Neural crest cell (in vitro differentiated cells): ENCODE data around the gene TRPM1. TPM values are rescaled to one million over a fixed set of nuclear protein-coding genes. Genes with fewer than 3 reads are reported as not detected.

Experiments used
- DNase-seq: peaks from one replicate; pipeline ENCODE4 v3.0.0; 2021; ENCODE audit warnings: low read depth, mixed read lengths, low spot score
- H3K27ac Mint-ChIP-seq: one replicate; pipeline ENCODE4 v1.8.0; 2021; ENCODE audit warnings: mild to moderate bottlenecking, mixed read lengths; ENCODE audit not compliant: unreplicated experiment
- H3K27me3 Mint-ChIP-seq: 2 replicates; pipeline ENCODE4 v1.8.0; 2021; ENCODE audit warnings: low read depth, mild to moderate bottlenecking, mixed read lengths
- H3K36me3 Mint-ChIP-seq: 2 replicates; pipeline ENCODE4 v1.8.0; 2021; ENCODE audit warnings: low read depth, mild to moderate bottlenecking, mixed read lengths
- H3K4me1 Mint-ChIP-seq: 2 replicates; pipeline ENCODE4 v1.8.0; 2021; ENCODE audit warnings: mixed read lengths
- H3K4me3 Mint-ChIP-seq: one replicate; pipeline ENCODE4 v1.8.0; 2021; ENCODE audit warnings: mild to moderate bottlenecking, mixed read lengths
- H3K9me3 Mint-ChIP-seq: 2 replicates; pipeline ENCODE4 v1.8.0; 2021; ENCODE audit warnings: mixed read lengths
- total RNA-seq: library from RNA; stranded (reverse); gene quantifications from 2 replicates; pipeline ENCODE4 v1.2.1, GENCODE V29; 2021
- TF ChIP-seq, protein P1 (sequence below): fragments of 200-600 bp; sonication (generic); conservative IDR thresholded peaks from 2 replicates; pipeline ENCODE4 v1.5.0; 2021; ENCODE audit warnings: antibody characterized with exemption, mild to moderate bottlenecking

Gene TRPM1
- total RNA-seq, 1 donor from 2014 or later, result not detected

DNA sequence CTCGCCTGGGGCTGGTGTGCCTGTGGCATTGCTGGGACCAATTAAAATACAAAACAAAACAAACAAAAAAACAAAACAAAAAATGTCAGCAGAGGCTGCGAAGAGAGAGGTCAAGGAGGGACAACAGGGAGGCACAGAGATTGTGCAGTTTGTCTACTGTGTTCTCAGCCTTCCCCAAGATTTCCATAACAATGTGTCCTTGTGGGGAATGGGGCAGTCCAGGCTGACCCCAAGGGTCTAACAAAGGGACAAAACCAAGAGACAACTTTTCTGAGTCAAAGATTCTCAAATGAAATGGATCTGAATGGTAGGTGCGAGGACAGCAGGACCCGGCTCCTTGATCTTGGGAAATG lies 46.4 kb upstream of the TRPM1 start:
- no peaks in the 10 kb centered on the region for H3K27me3 Mint-ChIP-seq
- TF ChIP-seq, protein P1, sequence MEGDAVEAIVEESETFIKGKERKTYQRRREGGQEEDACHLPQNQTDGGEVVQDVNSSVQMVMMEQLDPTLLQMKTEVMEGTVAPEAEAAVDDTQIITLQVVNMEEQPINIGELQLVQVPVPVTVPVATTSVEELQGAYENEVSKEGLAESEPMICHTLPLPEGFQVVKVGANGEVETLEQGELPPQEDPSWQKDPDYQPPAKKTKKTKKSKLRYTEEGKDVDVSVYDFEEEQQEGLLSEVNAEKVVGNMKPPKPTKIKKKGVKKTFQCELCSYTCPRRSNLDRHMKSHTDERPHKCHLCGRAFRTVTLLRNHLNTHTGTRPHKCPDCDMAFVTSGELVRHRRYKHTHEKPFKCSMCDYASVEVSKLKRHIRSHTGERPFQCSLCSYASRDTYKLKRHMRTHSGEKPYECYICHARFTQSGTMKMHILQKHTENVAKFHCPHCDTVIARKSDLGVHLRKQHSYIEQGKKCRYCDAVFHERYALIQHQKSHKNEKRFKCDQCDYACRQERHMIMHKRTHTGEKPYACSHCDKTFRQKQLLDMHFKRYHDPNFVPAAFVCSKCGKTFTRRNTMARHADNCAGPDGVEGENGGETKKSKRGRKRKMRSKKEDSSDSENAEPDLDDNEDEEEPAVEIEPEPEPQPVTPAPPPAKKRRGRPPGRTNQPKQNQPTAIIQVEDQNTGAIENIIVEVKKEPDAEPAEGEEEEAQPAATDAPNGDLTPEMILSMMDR, result no peak
- H3K4me1 Mint-ChIP-seq, result peaks cover 53% of the 10 kb centered on the region
- H3K27ac Mint-ChIP-seq, result peak overlapping the region; percentile 96
- H3K36me3 Mint-ChIP-seq, result no peaks in the 10 kb centered on the region
- no peaks in the 10 kb centered on the region for H3K9me3 Mint-ChIP-seq
- H3K4me3 Mint-ChIP-seq, result peak overlapping the region; percentile 29
- DNase-seq, result no peak

DNA sequence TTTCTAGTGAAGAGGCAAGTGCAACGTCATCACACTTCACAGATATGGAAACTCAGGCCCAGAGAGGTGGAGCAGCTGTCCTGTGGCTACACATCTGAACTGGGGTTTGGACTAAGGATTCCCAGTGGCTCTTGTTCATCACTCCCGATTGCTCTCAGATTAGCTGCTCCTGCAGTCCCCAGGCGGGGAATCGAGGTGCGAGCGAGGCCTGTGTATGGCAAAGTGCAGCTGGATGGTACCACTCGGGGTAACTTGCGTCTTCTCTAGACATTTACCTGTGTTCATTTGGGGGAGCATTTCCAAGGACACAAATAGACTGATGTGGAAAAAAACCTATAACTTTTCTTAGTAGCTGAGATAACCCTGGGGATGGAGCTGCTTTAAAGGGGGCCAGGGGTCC lies 45.9 kb upstream of the TRPM1 start:
- no peaks in the 10 kb centered on the region for H3K36me3 Mint-ChIP-seq
- no peaks in the 10 kb centered on the region for H3K27me3 Mint-ChIP-seq
- peaks cover 54% of the 10 kb centered on the region for H3K4me1 Mint-ChIP-seq
- H3K4me3 Mint-ChIP-seq, result no peak overlapping the region
- no peaks in the 10 kb centered on the region for H3K9me3 Mint-ChIP-seq
- DNase-seq, result no peak
- H3K27ac Mint-ChIP-seq, result peak overlapping the region; percentile 79
- TF ChIP-seq, protein P1, result no peak

DNA sequence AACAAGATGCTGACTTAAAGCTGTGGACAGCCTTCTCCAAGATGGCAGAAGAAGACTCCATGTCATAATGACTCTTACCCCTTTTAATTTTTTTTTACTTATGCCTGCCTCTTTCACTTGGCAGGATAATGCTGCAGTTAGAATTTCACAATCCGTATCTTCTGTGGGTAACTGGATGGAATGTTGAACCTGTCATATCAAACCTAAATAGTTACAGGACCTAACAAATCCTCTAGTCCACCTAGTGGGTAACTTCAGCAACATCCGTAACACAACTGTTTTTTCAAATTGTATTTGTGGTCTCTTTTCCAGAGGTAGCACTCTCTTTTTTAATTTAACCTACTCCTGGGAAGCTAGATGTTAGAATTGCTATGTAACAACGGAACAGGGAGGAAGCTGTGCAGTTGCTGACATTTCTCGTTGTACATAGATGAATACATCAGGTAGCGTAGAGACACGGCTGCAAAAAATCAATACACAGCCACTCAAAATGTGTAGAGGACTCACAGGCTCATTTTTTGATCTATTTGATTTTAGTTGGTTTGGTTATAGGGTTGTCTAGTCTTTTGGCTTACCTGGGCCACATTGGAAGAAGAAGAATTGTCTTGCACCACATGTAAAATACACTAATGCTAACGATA lies 43.9 kb upstream of the TRPM1 start:
- no peaks in the 10 kb centered on the region for H3K27me3 Mint-ChIP-seq
- no peak overlapping the region for H3K4me3 Mint-ChIP-seq
- no peak overlapping the region for H3K27ac Mint-ChIP-seq
- no peaks in the 10 kb centered on the region for H3K9me3 Mint-ChIP-seq
- H3K36me3 Mint-ChIP-seq, result no peaks in the 10 kb centered on the region
- H3K4me1 Mint-ChIP-seq, result peaks cover 45% of the 10 kb centered on the region
- TF ChIP-seq, protein P1, result peak; percentile 39
- no peak for DNase-seq

DNA sequence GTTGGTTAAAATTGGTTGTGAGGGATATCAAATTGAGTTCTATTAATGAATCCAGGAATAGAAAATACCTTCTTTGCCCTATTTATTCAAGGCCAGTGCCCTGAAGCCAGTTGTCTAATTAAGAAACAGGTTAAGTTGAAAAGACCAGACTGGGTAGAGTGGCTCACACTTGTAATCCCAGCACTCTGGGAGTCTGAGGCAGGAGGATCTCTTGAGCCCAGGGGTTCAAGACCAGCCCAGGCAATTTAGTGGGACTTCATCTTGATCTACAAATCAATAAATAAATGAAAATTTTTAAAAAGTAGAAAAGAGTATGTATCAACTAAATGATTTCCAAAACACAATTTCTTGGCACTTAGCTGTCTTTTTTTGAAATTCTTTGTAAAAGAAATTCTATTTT lies 40.3 kb upstream of the TRPM1 start:
- no peaks in the 10 kb centered on the region for H3K36me3 Mint-ChIP-seq
- TF ChIP-seq, protein P1, result no peak
- no peak overlapping the region for H3K27ac Mint-ChIP-seq
- H3K27me3 Mint-ChIP-seq, result no peaks in the 10 kb centered on the region
- no peaks in the 10 kb centered on the region for H3K9me3 Mint-ChIP-seq
- DNase-seq, result no peak
- H3K4me1 Mint-ChIP-seq, result peaks cover 17% of the 10 kb centered on the region
- H3K4me3 Mint-ChIP-seq, result no peak overlapping the region

DNA sequence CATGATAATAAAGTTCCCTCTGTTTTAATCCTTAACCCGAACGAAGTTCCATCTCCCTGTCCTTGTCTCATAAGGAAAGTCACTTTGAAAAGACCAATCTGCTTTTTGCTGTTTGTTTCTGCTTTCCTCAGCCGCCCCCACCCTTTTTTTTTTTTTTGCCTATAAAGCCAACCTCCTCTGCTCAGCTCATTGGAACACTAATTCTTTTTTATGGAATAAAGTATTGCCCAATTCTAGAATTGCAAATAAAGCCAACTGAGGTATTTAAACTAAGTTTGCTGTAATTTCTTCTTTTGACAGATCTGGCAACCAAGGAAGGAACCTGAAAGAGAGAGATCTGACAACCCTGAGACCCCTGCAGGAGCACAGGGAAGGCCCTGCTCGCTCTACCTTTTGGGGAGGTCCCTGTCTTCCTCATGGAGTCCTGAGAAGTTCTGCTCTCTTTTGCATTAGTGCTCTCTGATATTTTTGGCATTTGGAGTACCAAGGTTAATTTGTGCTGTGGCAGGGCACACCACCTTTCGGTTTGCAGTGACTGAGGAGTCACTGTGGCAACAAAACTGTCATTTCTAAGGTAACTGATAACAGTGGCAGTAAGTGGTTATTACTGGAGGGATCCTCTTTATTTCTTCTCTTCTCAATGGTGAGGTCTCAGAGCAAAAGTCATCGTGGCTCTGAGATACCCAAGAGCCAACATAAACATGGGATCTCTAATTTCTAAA lies 35.2 kb upstream of the TRPM1 start:
- TF ChIP-seq, protein P1, result no peak
- H3K36me3 Mint-ChIP-seq, result no peaks in the 10 kb centered on the region
- H3K4me1 Mint-ChIP-seq, result peaks cover 16% of the 10 kb centered on the region
- H3K27ac Mint-ChIP-seq, result no peak overlapping the region
- no peaks in the 10 kb centered on the region for H3K27me3 Mint-ChIP-seq
- no peak overlapping the region for H3K4me3 Mint-ChIP-seq
- H3K9me3 Mint-ChIP-seq, result peaks cover 3% of the 10 kb centered on the region
- no peak for DNase-seq
